OCI-LY3 (cell line): ENCODE data around the gene TEDC1.

ENCODE experiments used
- H2AFZ ChIP-seq: fragments of 200-600, 300-600 bp; shearing (Covaris generic); 2 replicates; pipeline ENCODE4 v1.6.0; 2014; ENCODE audit warnings: antibody characterized with exemption, low read depth, low read length
- H3K27ac ChIP-seq: fragments of 200-600, 300-600 bp; sonication (generic); 2 replicates; pipeline ENCODE4 v1.5.1; 2014; ENCODE audit warnings: mild to moderate bottlenecking, low read length, moderate library complexity, mixed read lengths
- H3K27me3 ChIP-seq: fragments of 200-600, 300-600 bp; sonication (generic); 2 replicates; pipeline ENCODE4 v1.6.1; 2014; ENCODE audit warnings: low read depth, low read length, mixed read lengths
- H3K36me3 ChIP-seq: fragments of 200-600, 300-600 bp; sonication (generic); replicated peaks from 2 replicates; pipeline ENCODE3; 2014; ENCODE audit warnings: low read depth, low read length, mixed read lengths
- H3K4me1 ChIP-seq: fragments of 300-600, 200-600 bp; sonication (generic); 2 replicates; pipeline ENCODE4 v1.6.1; 2014; ENCODE audit warnings: low read length, mixed read lengths
- H3K4me2 ChIP-seq: fragments of 200-600, 300-600 bp; sonication (generic); 2 replicates; pipeline ENCODE4 v1.6.1; 2014; ENCODE audit warnings: low read length, mixed read lengths
- H3K4me3 ChIP-seq: fragments of 300-600, 200-600 bp; sonication (generic); 2 replicates; pipeline ENCODE4 v1.5.1; 2014; ENCODE audit warnings: antibody characterized with exemption, mild to moderate bottlenecking, low read length, moderate library complexity
- H3K79me2 ChIP-seq: fragments of 300-600, 200-600 bp; shearing (Covaris generic); 2 replicates; pipeline ENCODE4 v1.6.1; 2014; ENCODE audit warnings: mild to moderate bottlenecking, low read length, mixed read lengths
- H3K9ac ChIP-seq: fragments of 300-600, 200-600 bp; shearing (Covaris generic); 2 replicates; pipeline ENCODE4 v1.6.0; 2014; ENCODE audit warnings: mild to moderate bottlenecking, low read length, moderate library complexity
- H3K9me3 ChIP-seq: fragments of 200-600, 300-600 bp; shearing (Covaris generic); 2 replicates; pipeline ENCODE4 v1.6.1; 2014; ENCODE audit warnings: low read length, mixed read lengths; ENCODE audit not compliant: insufficient read depth
- H4K20me1 ChIP-seq: fragments of 200-600, 300-600 bp; sonication (generic); 2 replicates; pipeline ENCODE4 v1.6.1; 2016; ENCODE audit warnings: low read length, mixed read lengths; ENCODE audit not compliant: insufficient read depth
- CTCF ChIP-seq: fragments of 200-600, 300-600 bp; sonication (generic); IDR thresholded peaks from 2 replicates; pipeline ENCODE4 v1.5.1; 2014; ENCODE audit warnings: antibody characterized with exemption, low read length, low read depth
- EZH2phosphoT487 ChIP-seq: fragments of 200-600 bp; shearing (Covaris generic); IDR thresholded peaks from 2 replicates; pipeline ENCODE4 v1.6.1; 2018; ENCODE audit warnings: antibody characterized with exemption, mixed run types, low read depth

TEDC1 gene

GRCh38 chr14:105499256-105500035 lies 8.4 kb downstream of the TEDC1 start:
- H3K9me3 ChIP-seq: no peaks in the 10 kb centered on the region
- H3K4me1 ChIP-seq: no peaks in the 10 kb centered on the region

GRCh38 chr14:105500036-105500725 lies 9.1 kb downstream of the TEDC1 start:
- Histone ChIP-seq H3K27me3 (no peaks in the 10 kb centered on the region), H3K36me3 (peaks cover 2% of the 10 kb centered on the region), H3K9me3 (no peaks in the 10 kb centered on the region), H3K4me3 (no peak overlapping the region), H3K4me1 (no peaks in the 10 kb centered on the region), H3K4me2 (no peak overlapping the region), H3K27ac (no peak overlapping the region), H2AFZ (no peak overlapping the region), H4K20me1 (no peaks in the 10 kb centered on the region), H3K79me2 (no peaks in the 10 kb centered on the region), H3K9ac (no peak overlapping the region)
- TF ChIP-seq CTCF (no peak), EZH2phosphoT487 (no peak)

More at GRCh38 chr14:105499256-105500035, 8.4 kb downstream of the TEDC1 start:
- Histone ChIP-seq H3K4me2 (no peak overlapping the region), H3K79me2 (no peaks in the 10 kb centered on the region), H2AFZ (no peak overlapping the region), H4K20me1 (no peaks in the 10 kb centered on the region), H3K4me3 (no peak overlapping the region), H3K27ac (no peak overlapping the region), H3K27me3 (no peaks in the 10 kb centered on the region), H3K9ac (no peak overlapping the region), H3K36me3 (peaks cover 2% of the 10 kb centered on the region)
- TF ChIP-seq EZH2phosphoT487: no peak

GRCh38 chr14:105500726-105501101 lies 9.7 kb downstream of the TEDC1 start:
- Histone ChIP-seq H3K9ac (no peak overlapping the region), H2AFZ (no peak overlapping the region), H4K20me1 (no peaks in the 10 kb centered on the region), H3K9me3 (no peaks in the 10 kb centered on the region), H3K27ac (no peak overlapping the region), H3K79me2 (no peaks in the 10 kb centered on the region), H3K27me3 (no peaks in the 10 kb centered on the region), H3K4me1 (no peaks in the 10 kb centered on the region), H3K4me3 (no peak overlapping the region), H3K4me2 (no peak overlapping the region), H3K36me3 (no peaks in the 10 kb centered on the region)
- no peak for TF ChIP-seq EZH2phosphoT487
- no peak for TF ChIP-seq CTCF

GRCh38 chr14:105501504-105502291 lies 10.7 kb downstream of the TEDC1 start:
- Histone ChIP-seq H3K9ac (no peak overlapping the region), H3K4me1 (no peaks in the 10 kb centered on the region), H2AFZ (no peak overlapping the region), H3K27me3 (no peaks in the 10 kb centered on the region), H4K20me1 (no peaks in the 10 kb centered on the region), H3K79me2 (no peaks in the 10 kb centered on the region), H3K36me3 (no peaks in the 10 kb centered on the region), H3K4me2 (no peak overlapping the region), H3K9me3 (no peaks in the 10 kb centered on the region), H3K27ac (no peak overlapping the region), H3K4me3 (no peak overlapping the region)
- no peak for TF ChIP-seq CTCF
- no peak for TF ChIP-seq EZH2phosphoT487
